ENCODE data around the gene ZNF644.
"Not testable (repeated sequence)": the region's sequence is repeated elsewhere in the genome, so short reads cannot be mapped to it uniquely, and the experiment has no call there.

The ZNF644 gene

DNA sequence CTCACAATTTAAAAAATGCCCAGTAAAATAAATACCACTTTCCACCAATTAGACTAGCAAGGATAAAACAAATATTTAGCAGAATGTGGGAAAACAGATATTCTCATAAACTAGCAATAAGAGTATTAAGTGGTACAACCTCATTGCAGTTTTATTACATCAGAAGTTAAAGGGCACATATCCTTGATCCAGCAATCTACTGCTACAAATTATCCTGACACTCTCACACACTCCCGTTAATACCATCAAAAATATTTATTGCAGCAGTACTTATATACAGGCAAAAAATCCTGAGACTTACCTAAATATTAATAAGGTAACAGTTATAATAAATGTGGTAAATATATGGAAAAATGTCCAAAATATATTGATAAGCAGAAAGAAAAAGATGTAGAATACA lies 44.3 kb downstream of the ZNF644 start:
- DNase-seq = no peak

- no peak for DNase-seq
These were observed 47.7 kb downstream of the ZNF644 start for GRCh38 chr1:90973897-90974798.

DNA sequence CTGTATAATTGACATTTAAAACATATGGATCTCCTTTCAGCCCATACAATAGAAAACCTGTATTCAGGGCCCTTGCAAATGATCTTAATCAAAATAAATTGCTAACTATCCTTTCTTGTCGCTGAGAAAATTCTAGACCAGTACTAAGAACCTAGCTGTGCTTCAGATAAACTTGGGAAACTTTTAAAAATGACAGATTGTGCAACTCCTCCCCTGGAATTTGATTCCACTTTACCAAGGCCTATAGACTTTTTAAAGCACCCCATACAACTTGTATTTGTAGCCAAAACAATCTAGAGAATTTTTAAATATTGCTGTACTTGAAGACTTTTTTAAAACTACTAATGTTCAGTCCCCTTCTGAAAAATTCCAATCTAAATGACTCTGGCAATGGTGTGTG lies 51.6 kb downstream of the ZNF644 start:
- no peak for DNase-seq

DNA sequence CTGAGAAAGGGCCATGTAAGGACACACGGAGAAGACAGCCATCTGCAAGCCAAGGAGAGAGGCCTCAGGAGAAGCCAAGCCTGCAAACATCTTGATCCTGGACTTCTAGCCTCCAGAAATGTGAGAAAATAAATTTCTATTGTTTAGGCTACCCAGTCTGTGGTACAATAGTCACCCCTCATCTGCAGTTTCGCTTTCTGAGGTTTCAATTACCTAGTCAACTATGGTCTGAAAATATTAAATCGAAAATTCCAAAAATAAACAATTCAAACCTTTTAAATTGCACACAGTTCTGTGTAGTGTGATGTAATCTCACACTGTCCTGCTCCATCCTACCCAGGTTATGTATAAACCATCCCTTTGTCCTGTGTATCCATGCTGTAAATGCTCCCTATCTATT lies 52.6 kb downstream of the ZNF644 start:
- no peak for DNase-seq

DNA sequence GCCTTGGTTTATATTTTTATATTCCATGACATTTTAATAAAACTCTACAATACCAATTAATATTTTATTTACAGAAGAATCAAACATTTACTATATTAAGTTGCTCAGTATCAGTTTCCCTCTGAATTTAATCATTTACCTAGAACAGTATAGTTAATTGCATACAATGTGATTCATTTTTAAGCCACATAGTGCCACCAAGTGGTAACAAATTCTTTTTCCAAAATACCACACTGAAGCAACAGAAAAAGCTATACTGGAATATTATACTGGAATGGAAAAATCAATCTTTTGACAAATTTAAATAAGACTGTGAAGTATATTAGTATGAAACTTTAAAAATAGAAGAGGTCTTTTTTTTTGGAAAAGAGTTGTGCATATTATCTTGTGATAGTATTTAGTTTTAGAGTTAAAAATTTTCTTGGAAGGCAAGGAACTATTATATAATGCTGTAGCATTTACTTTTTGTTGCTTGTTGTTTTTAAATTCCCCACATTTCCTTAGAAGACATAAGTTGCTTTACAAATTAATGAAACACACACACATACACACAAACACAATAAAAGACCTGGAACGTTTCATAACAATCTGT lies 57.3 kb downstream of the ZNF644 start:
- DNase-seq = no peak

DNA sequence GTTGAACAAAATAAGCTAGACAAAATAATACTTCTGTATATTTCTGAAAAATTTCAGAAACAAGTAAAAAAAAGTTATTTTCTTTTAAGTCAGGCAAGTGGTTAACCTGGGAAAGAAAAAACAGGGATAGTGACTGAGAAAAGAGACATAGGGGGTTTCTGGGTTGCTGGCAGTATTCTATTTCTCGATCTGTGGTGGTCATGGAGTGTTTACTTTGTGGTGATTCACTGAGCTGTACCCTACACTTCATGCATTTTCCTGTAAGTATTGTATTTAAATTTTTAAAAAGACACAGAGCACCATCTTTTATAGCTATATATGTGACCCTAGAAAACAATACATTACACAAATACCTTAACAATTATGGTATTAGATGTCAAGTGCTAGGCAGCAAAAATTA lies 58.2 kb downstream of the ZNF644 start:
- DNase-seq = no peak

DNA sequence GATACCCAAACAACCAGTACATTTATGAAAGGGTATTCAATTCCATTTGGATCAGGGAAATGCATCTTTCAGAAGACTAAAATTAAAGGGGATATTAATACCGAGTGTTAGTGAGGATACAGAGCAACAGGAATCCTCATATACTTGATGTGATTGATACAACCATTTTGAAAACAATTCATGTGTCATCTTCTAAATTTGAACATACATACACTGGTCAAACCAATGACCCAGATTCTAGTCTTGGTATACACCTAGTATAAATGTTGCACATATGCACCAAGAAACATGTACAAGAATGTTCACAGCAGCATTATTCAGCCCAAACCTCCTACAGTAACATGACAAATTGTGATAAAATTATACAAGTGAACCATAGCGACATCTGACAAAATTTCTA lies 58.6 kb downstream of the ZNF644 start:
- DNase-seq = no peak

GRCh38 chr1:90959352-90960206 lies 62.3 kb downstream of the ZNF644 start:
- no peak for DNase-seq

- DNase-seq = no peak
These were observed 64.3 kb downstream of the ZNF644 start for GRCh38 chr1:90957497-90957896.

- no peak for DNase-seq
These were observed 66.1 kb downstream of the ZNF644 start for GRCh38 chr1:90955769-90956168.

- no peak for DNase-seq
These were observed 68.9 kb downstream of the ZNF644 start for GRCh38 chr1:90952906-90953305.

- no peak for DNase-seq
These were observed 70.8 kb downstream of the ZNF644 start for GRCh38 chr1:90951009-90951408.

GRCh38 chr1:90948301-90948700 lies 73.5 kb downstream of the ZNF644 start:
- DNase-seq = no peak

GRCh38 chr1:90946630-90947029 lies 75.2 kb downstream of the ZNF644 start:
- no peak for DNase-seq

- DNase-seq = no peak
These were observed 76.5 kb downstream of the ZNF644 start for GRCh38 chr1:90945287-90945686.

DNA sequence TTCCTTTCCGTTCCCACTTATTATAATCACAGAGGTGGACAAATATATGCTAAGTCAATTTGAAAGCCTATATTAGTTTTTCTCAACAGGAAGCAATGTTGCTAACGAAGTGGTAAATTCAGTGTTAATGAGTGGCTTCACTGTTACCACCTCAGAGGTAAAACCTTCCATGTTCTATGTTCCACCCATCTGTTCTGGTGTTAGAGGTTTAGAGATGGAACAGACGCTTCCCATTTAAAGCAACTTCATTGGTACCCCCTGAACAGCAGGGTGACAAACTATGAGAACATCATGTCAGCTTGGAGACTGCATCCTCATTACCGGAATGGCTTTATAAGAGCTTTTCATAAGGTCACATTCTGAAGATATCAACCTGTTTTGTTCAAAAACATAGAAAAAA lies 77.9 kb downstream of the ZNF644 start:
- no peak for DNase-seq

GRCh38 chr1:90940746-90941145 lies 81.1 kb downstream of the ZNF644 start:
- no peak for DNase-seq

DNA sequence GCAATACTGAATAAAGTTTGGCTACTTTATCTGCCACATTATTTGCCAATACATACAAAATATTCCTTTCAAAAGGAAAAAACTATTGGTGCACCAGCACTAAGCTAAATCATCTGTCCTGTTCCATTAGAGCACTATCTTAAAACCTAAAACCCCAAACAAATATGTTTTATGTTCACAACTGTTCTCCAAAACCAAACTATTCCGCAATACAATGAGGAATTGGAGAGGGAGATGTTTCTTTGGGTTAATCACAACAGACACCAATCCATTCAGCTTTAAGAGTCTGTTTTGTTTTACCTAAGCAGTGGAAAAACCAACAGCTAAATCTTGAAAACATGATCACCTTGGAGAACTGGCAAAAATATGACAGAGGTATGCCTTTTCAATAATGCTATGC lies 85.1 kb downstream of the ZNF644 start:
- DNase-seq = no peak

- no peak for DNase-seq
These were observed 85.8 kb downstream of the ZNF644 start for GRCh38 chr1:90936061-90936460.

- not testable (repeated sequence) for DNase-seq
These were observed 93.6 kb downstream of the ZNF644 start for GRCh38 chr1:90928231-90928630.

DNA sequence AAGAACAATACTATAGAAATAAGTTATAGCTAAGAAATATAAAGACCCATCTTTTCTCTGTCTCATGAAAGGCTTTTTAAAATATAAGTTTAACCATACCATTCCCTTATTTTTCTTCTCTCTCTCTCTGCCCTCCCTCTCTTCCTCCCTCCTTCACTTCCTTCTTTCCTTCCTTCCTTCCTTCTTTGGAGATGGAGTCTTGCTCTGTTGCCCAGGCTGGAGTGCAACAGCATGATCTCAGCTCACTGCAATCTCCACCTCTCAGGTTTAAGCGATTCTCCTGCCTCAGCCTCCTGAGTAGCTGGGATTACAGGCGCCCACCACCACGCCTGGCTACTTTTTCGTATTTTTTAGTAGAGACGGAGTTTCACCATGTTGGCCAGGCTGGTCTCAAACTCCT lies 94.2 kb downstream of the ZNF644 start:
- not testable (repeated sequence) for DNase-seq

DNA sequence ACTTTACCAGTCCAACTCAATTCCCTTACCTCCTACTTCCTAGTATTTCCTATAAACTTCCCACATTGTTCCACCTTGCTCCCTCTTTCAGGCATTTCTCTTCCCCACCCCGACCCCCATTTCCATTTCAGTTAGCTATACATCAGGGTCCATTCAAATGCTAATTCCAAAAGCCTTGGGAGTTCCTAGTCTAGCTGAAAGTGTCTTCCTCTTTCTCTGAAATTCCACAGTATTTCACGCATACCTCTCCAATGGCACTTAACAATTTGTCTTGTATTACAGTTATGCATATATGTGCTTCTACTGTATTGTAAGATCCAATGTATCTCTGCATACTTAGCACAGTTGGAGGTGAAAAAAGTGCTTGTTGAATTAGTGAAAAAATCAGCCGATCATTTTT lies 94.9 kb downstream of the ZNF644 start:
- no peak for DNase-seq
